Sigmoid colon (tissue), 4 donors: Measurements from ENCODE around the gene MYEOV.

ENCODE experiments used
- CTCF ChIP-seq, 4 experiments: fragments of 450-650 bp in 3 of 4; fragments of 200-600 bp in 1 of 4; IDR thresholded peaks; one replicate each; pipeline ENCODE4 v1.5.1; 2016 to 2019; ENCODE audit warnings: antibody characterized with exemption in 4 of 4, mild to moderate bottlenecking in 3 of 4, moderate library complexity in 2 of 4
- EP300 ChIP-seq, 4 donors: sonication (generic); formaldehyde crosslinking; IDR thresholded peaks; one replicate each; pipeline ENCODE4 v1.6.1; 2017; ENCODE audit warnings: antibody characterized with exemption in 4 of 4
- POLR2A ChIP-seq, 2 donors: fragments of 450-650 bp; IDR thresholded peaks; one replicate each; pipeline ENCODE4 v1.6.1; 2016; ENCODE audit warnings: antibody characterized with exemption in 2 of 2, mild to moderate bottlenecking in 2 of 2, moderate library complexity in 2 of 2
- POLR2AphosphoS5 ChIP-seq, 4 donors: sonication (generic); formaldehyde crosslinking; IDR thresholded peaks; one replicate each; pipeline ENCODE4 v1.6.1; 2017; ENCODE audit warnings: antibody characterized with exemption in 4 of 4

- TF ChIP-seq CTCF (IDR thresholded peaks at IDR 0.05) (no peak), POLR2AphosphoS5 (IDR thresholded peaks at IDR 0.05) (no peak), EP300 (IDR thresholded peaks at IDR 0.05) (no peak), POLR2A (IDR thresholded peaks at IDR 0.05) (no peak)
These were observed 10.7 kb downstream of the MYEOV start for GRCh38 chr11:69304686-69305085.
